HL-60 (cell line): ENCODE measurements around the gene PRKCE.

ENCODE experiments used
- DNase-seq, 2 experiments: peaks; one replicate each; pipeline ENCODE4 v3.0.0-alpha.2; 2010 to 2020; ENCODE audit warnings: low read depth in 1 of 2, low spot score in 1 of 2
- H3K27ac ChIP-seq: fragments of 250-450 bp; sonication (Bioruptor Pico); replicated peaks from 2 replicates; pipeline ENCODE4 v1.5.1; 2020; ENCODE audit warnings: mild to moderate bottlenecking, moderate library complexity
- H3K27me3 ChIP-seq: fragments of 250-450 bp; sonication (Bioruptor Pico); 2 replicates; pipeline ENCODE4 v1.5.1; 2021; ENCODE audit warnings: mild to moderate bottlenecking, moderate library complexity; ENCODE audit not compliant: insufficient read depth, poor library complexity, severe bottlenecking
- H3K4me3 ChIP-seq: replicated peaks from 2 replicates; pipeline ENCODE4 v1.5.1; 2011; ENCODE audit warnings: mild to moderate bottlenecking, control low read depth, low read length; ENCODE audit not compliant: insufficient read depth
- GABPA ChIP-seq: IDR thresholded peaks from 2 replicates; pipeline ENCODE4 v1.6.1; 2012; ENCODE audit warnings: low read depth
- POLR2AphosphoS5 ChIP-seq: IDR thresholded peaks from 2 replicates; pipeline ENCODE4 v1.6.1; 2012; ENCODE audit warnings: low read depth
- SPI1 ChIP-seq: IDR thresholded peaks from 2 replicates; pipeline ENCODE4 v1.6.1; 2012; ENCODE audit warnings: low read depth, mild to moderate bottlenecking, borderline replicate concordance
- TF ChIP-seq, protein P1 (sequence below): IDR thresholded peaks from one replicate; pipeline ENCODE4 v1.5.1; 2011; ENCODE audit warnings: low read length, control low read depth, inconsistent platforms; ENCODE audit not compliant: insufficient read depth
- TF ChIP-seq, protein P2 (sequence below): IDR thresholded peaks from 2 replicates; pipeline ENCODE4 v1.6.1; 2012; ENCODE audit warnings: low read depth; ENCODE audit not compliant: insufficient replicate concordance

PRKCE gene

DNA sequence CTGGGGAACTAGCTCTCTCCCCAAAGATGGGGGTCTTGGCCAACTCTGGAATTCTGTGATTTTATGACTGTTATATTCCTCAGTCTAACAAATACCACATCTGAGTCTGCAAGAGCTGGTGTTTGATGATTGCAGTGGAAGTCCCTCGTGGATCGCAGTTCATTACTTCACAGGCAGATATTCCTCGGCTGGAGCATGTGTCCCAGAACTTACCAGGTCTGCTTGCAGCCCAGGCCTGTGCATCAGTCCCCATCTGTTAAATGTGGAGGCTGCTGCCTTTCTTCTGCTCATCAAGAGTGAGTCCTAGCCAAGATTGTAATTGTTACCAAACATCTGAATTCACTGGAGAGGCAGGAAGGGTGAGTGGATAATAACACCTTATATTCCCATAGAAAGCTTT is 55.5 kb downstream of the PRKCE start:
- TF ChIP-seq GABPA, result no peak
- no peak for TF ChIP-seq POLR2AphosphoS5
- no peak for TF ChIP-seq SPI1
- TF ChIP-seq, protein P1, sequence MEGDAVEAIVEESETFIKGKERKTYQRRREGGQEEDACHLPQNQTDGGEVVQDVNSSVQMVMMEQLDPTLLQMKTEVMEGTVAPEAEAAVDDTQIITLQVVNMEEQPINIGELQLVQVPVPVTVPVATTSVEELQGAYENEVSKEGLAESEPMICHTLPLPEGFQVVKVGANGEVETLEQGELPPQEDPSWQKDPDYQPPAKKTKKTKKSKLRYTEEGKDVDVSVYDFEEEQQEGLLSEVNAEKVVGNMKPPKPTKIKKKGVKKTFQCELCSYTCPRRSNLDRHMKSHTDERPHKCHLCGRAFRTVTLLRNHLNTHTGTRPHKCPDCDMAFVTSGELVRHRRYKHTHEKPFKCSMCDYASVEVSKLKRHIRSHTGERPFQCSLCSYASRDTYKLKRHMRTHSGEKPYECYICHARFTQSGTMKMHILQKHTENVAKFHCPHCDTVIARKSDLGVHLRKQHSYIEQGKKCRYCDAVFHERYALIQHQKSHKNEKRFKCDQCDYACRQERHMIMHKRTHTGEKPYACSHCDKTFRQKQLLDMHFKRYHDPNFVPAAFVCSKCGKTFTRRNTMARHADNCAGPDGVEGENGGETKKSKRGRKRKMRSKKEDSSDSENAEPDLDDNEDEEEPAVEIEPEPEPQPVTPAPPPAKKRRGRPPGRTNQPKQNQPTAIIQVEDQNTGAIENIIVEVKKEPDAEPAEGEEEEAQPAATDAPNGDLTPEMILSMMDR, result no peak
- TF ChIP-seq, protein P2, sequence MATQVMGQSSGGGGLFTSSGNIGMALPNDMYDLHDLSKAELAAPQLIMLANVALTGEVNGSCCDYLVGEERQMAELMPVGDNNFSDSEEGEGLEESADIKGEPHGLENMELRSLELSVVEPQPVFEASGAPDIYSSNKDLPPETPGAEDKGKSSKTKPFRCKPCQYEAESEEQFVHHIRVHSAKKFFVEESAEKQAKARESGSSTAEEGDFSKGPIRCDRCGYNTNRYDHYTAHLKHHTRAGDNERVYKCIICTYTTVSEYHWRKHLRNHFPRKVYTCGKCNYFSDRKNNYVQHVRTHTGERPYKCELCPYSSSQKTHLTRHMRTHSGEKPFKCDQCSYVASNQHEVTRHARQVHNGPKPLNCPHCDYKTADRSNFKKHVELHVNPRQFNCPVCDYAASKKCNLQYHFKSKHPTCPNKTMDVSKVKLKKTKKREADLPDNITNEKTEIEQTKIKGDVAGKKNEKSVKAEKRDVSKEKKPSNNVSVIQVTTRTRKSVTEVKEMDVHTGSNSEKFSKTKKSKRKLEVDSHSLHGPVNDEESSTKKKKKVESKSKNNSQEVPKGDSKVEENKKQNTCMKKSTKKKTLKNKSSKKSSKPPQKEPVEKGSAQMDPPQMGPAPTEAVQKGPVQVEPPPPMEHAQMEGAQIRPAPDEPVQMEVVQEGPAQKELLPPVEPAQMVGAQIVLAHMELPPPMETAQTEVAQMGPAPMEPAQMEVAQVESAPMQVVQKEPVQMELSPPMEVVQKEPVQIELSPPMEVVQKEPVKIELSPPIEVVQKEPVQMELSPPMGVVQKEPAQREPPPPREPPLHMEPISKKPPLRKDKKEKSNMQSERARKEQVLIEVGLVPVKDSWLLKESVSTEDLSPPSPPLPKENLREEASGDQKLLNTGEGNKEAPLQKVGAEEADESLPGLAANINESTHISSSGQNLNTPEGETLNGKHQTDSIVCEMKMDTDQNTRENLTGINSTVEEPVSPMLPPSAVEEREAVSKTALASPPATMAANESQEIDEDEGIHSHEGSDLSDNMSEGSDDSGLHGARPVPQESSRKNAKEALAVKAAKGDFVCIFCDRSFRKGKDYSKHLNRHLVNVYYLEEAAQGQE, result no peak
- Histone ChIP-seq H3K27ac (no peak overlapping the region), H3K4me3 (no peak overlapping the region), H3K27me3 (no peaks in the 10 kb centered on the region)
- no peak for DNase-seq

DNA sequence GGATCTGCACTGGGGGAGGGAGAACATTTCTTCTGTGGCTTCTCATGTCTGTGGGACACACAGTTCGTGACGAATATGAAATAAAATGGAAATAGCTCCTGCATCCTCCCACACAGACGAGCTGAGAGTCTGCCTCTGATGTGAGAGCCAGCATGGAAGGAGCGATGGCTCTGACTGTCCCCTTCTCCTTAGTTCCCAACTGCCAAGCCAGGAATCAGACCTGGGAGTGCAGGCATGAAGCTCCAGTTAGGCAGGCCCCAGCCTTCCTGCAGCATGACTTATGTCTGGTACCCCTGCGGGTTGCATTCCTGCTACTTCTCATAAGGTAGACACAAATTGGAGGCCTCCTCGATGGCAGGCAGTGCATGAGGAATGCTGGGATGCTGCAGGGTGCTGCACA is 56.2 kb downstream of the PRKCE start:
- TF ChIP-seq, protein P2, result no peak
- TF ChIP-seq, protein P1, result no peak
- TF ChIP-seq GABPA (no peak), SPI1 (no peak), POLR2AphosphoS5 (no peak)
- H3K4me3 ChIP-seq, result no peak overlapping the region
- no peak for DNase-seq
- H3K27me3 ChIP-seq, result no peaks in the 10 kb centered on the region
- no peak overlapping the region for H3K27ac ChIP-seq

DNA sequence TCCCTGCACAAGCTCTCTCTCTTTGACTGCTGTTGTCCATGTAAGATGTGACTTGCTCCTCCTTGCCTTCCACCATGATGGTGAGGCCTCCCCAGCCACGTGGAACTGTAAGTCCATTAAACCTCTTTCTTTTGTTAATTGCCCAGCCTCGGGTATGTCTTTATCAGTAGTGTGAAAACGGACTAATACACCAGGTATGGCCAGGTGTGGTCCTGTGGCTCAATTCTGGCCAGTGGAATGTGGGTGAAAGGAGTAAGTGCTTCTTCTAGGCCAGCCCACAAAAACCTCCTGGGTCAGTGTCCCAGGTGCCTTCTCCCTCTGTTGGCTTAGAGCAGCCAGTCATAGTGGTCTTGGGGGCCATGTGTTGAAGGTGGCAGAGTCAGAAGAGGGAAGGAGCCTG is 57.0 kb downstream of the PRKCE start:
- no peak for DNase-seq
- TF ChIP-seq, protein P1, result no peak
- TF ChIP-seq SPI1 (no peak), POLR2AphosphoS5 (no peak), GABPA (no peak)
- TF ChIP-seq, protein P2, result no peak
- Histone ChIP-seq H3K27me3 (no peaks in the 10 kb centered on the region), H3K27ac (no peak overlapping the region), H3K4me3 (no peak overlapping the region)
